HG02970 (cell line): ENCODE data around the gene PARD3.

Source experiments
- ATAC-seq: cut with Tn5 transposase; IDR thresholded peaks from one replicate; pipeline ENCODE4 v1.9.1; 2021; ENCODE audit warnings: mild to moderate bottlenecking, moderate library complexity, moderate number of reproducible peaks; ENCODE audit not compliant: unreplicated experiment, low FRiP score

The PARD3 gene

GRCh38 chr10:34166823-34167222 is 648.3 kb downstream of the PARD3 start:
- no peak for ATAC-seq

- ATAC-seq, result no peak
Observed at GRCh38 chr10:34166354-34166753, 648.7 kb downstream of the PARD3 start.

- no peak for ATAC-seq
Observed at GRCh38 chr10:34164029-34164428, 651.1 kb downstream of the PARD3 start.

- no peak for ATAC-seq
Observed at GRCh38 chr10:34163075-34163905, 651.8 kb downstream of the PARD3 start.

- no peak for ATAC-seq
Observed at GRCh38 chr10:34161777-34162370, 653.2 kb downstream of the PARD3 start.

- ATAC-seq, result no peak
Observed at GRCh38 chr10:34160595-34160994, 654.5 kb downstream of the PARD3 start.

GRCh38 chr10:34157501-34157900 is 657.6 kb downstream of the PARD3 start:
- ATAC-seq, result no peak

- ATAC-seq, result no peak
Observed at GRCh38 chr10:34156781-34157425, 658.2 kb downstream of the PARD3 start.

GRCh38 chr10:34155812-34156211 is 659.3 kb downstream of the PARD3 start:
- ATAC-seq, result no peak

GRCh38 chr10:34154383-34154900 is 660.7 kb downstream of the PARD3 start:
- ATAC-seq, result no peak

GRCh38 chr10:34153663-34154382 is 661.3 kb downstream of the PARD3 start:
- ATAC-seq, result no peak

- ATAC-seq, result no peak
Observed at GRCh38 chr10:34152434-34152833, 662.7 kb downstream of the PARD3 start.

GRCh38 chr10:34151931-34152330 is 663.2 kb downstream of the PARD3 start:
- ATAC-seq, result no peak

GRCh38 chr10:34151481-34151880 is 663.6 kb downstream of the PARD3 start:
- ATAC-seq, result no peak

GRCh38 chr10:34150103-34150502 is 665.0 kb downstream of the PARD3 start:
- ATAC-seq, result no peak

- ATAC-seq, result no peak
Observed at GRCh38 chr10:34148305-34148657, 666.8 kb downstream of the PARD3 start.

GRCh38 chr10:34147641-34148304 is 667.3 kb downstream of the PARD3 start:
- ATAC-seq, result no peak

GRCh38 chr10:34145715-34146114 is 669.4 kb downstream of the PARD3 start:
- no peak for ATAC-seq

- ATAC-seq, result no peak
Observed at GRCh38 chr10:34143466-34143865, 671.6 kb downstream of the PARD3 start.

GRCh38 chr10:34141032-34141680 is 673.9 kb downstream of the PARD3 start:
- no peak for ATAC-seq
